HFFc6 (cell line): ENCODE measurements around the gene DHDDS. TPM values are rescaled to one million over a fixed set of nuclear protein-coding genes. Genes with fewer than 3 reads are reported as not detected.

Experiments used
- DNase-seq: peaks from one replicate; pipeline ENCODE4 v3.0.0-alpha.2; 2018
- H3K27ac Mint-ChIP-seq: 2 replicates; pipeline ENCODE4 v1.8.0; 2020; ENCODE audit warnings: mild to moderate bottlenecking, mixed read lengths
- H3K27me3 Mint-ChIP-seq: 2 replicates; pipeline ENCODE4 v1.8.0; 2021; ENCODE audit warnings: mild to moderate bottlenecking, moderate library complexity, mixed read lengths; ENCODE audit not compliant: insufficient read depth
- H3K36me3 Mint-ChIP-seq: 2 replicates; pipeline ENCODE4 v1.8.0; 2021; ENCODE audit warnings: low read depth, mixed read lengths
- H3K4me1 Mint-ChIP-seq: 2 replicates; pipeline ENCODE4 v1.8.0; 2020; ENCODE audit warnings: low read depth, mixed read lengths
- H3K4me3 Mint-ChIP-seq: 2 replicates; pipeline ENCODE4 v1.8.0; 2020; ENCODE audit warnings: mild to moderate bottlenecking, moderate library complexity, mixed read lengths
- H3K9me3 Mint-ChIP-seq: 2 replicates; pipeline ENCODE4 v1.8.0; 2020; ENCODE audit warnings: mild to moderate bottlenecking, mixed read lengths
- total RNA-seq, 6 experiments: library from RNA; stranded (reverse); fragmentation: NEBNext Ultra II Directional; extraction: Animal tissue kit (Norgen Biotek cat#: 25700); gene quantifications; 2 replicates in 1 of 6; 3 replicates in 5 of 6; pipeline ENCODE4 v1.2.3, GENCODE V29; 2021
- TF ChIP-seq, protein P1 (sequence below): fragments of 200-600 bp; sonication (generic); IDR thresholded peaks from 2 replicates; pipeline ENCODE4 v1.5.0; 2021; ENCODE audit warnings: antibody characterized with exemption, mild to moderate bottlenecking

The DHDDS gene
- total RNA-seq, 6 experiments from 2014 or later: 68.3 to 76.1 (median 70.8) TPM

DNA sequence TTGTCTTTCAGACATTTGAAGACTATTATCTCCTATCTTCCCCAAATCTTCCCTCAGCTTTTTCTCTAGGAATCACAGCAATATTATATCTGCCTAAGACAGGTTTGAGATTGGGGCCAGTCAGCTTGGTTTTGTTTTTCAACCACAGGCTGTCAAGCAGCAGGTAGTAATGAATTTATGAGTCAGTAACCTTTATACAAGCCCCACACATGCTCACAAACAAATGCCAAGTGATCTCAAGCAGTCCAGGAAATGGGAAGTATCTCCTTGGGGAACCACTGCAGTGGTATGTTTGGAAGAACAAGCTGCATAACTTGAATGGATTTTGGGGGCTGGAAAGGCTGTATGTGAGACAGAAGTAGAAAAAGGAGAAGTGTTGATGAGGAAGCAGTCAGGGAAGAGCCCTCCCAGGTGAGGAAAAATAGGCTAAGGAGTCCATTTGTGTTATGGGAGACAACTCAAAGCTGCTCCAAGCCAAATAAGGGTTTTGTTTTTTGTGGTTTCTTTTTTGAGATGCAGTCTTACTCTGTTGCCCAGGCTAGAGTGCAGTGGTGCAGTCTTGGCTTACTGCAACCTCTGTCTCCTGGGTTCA lies 2.1 kb downstream of the DHDDS start:
- Mint-ChIP-seq H3K4me3 (peak overlapping the region; percentile 44), H3K9me3 (no peaks in the 10 kb centered on the region), H3K27ac (peak overlapping the region; percentile 26; the same call in 1 of the 2 replicates), H3K27me3 (peaks cover 2% of the 10 kb centered on the region), H3K36me3 (peaks cover 21% of the 10 kb centered on the region), H3K4me1 (peaks cover 14% of the 10 kb centered on the region)
- DNase-seq: no peak
- TF ChIP-seq, protein P1, sequence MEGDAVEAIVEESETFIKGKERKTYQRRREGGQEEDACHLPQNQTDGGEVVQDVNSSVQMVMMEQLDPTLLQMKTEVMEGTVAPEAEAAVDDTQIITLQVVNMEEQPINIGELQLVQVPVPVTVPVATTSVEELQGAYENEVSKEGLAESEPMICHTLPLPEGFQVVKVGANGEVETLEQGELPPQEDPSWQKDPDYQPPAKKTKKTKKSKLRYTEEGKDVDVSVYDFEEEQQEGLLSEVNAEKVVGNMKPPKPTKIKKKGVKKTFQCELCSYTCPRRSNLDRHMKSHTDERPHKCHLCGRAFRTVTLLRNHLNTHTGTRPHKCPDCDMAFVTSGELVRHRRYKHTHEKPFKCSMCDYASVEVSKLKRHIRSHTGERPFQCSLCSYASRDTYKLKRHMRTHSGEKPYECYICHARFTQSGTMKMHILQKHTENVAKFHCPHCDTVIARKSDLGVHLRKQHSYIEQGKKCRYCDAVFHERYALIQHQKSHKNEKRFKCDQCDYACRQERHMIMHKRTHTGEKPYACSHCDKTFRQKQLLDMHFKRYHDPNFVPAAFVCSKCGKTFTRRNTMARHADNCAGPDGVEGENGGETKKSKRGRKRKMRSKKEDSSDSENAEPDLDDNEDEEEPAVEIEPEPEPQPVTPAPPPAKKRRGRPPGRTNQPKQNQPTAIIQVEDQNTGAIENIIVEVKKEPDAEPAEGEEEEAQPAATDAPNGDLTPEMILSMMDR: no peak

DNA sequence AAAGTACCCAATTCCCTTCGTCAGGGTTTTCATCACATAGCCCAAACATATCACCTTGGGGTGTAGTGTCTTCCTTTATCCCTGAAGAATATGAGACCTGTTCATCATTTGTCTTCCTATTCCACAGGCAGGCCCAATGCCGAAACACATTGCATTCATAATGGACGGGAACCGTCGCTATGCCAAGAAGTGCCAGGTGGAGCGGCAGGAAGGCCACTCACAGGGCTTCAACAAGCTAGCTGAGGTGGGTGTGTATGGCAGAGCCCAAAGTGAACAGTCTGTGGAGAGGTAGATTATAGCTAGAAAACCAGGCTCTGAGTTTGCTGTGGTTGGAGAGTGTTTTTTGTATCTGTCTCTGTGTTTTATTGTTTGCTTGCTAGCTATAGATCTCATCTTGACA lies 5.9 kb downstream of the DHDDS start:
- Mint-ChIP-seq H3K9me3 (no peaks in the 10 kb centered on the region), H3K27ac (no peak overlapping the region), H3K36me3 (peaks cover 33% of the 10 kb centered on the region), H3K4me3 (no peak overlapping the region), H3K4me1 (peaks cover 12% of the 10 kb centered on the region), H3K27me3 (no peaks in the 10 kb centered on the region)
- DNase-seq: no peak
- TF ChIP-seq, protein P1: no peak

DNA sequence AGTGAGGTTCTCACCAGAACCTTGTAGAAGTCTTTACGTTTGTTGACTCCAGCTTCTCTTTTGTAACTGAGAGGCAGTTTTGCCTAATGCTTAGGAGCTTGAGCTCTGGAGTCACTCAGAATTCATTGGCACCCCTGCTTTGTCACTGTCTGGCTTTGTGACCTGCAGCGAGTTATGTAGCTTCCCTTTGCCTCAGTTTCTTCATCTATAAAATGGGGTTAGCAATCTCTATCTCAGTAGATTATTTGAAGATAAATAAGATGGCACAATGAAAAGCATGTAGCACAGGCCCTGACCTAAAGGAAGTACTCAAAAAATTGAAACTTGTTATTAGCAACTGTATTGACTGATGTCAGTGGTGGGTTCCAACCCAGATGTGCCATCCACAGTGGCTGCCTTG lies 8.1 kb downstream of the DHDDS start:
- H3K4me3 Mint-ChIP-seq: no peak overlapping the region
- peaks cover 36% of the 10 kb centered on the region for H3K36me3 Mint-ChIP-seq
- no peaks in the 10 kb centered on the region for H3K27me3 Mint-ChIP-seq
- no peak for DNase-seq
- TF ChIP-seq, protein P1: no peak
- H3K27ac Mint-ChIP-seq: no peak overlapping the region
- no peaks in the 10 kb centered on the region for H3K9me3 Mint-ChIP-seq
- no peaks in the 10 kb centered on the region for H3K4me1 Mint-ChIP-seq

DNA sequence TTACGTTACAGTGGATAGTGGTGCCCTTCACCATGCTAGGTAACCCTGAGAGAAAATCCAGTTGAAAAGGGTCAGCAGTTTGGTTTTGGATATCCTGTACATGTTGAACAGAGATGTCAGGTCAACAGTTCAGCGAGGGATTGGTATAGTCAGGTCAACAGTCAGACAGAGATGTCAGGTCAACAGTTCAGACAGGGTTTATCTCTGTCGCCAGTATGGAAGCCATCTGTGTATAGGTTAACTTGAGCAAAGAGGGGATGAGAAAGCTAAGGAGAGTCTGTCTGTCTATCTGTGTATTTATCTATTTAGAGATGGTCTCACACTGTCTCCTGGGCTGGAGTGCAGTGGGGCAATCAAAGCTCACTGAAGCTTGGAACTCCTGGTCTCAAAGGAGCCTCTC lies 17.7 kb downstream of the DHDDS start:
- no peak for DNase-seq
- Mint-ChIP-seq H3K9me3 (no peaks in the 10 kb centered on the region), H3K27me3 (no peaks in the 10 kb centered on the region), H3K4me1 (no peaks in the 10 kb centered on the region), H3K4me3 (no peak overlapping the region), H3K36me3 (peaks cover 24% of the 10 kb centered on the region), H3K27ac (no peak overlapping the region)
- TF ChIP-seq, protein P1: no peak

DNA sequence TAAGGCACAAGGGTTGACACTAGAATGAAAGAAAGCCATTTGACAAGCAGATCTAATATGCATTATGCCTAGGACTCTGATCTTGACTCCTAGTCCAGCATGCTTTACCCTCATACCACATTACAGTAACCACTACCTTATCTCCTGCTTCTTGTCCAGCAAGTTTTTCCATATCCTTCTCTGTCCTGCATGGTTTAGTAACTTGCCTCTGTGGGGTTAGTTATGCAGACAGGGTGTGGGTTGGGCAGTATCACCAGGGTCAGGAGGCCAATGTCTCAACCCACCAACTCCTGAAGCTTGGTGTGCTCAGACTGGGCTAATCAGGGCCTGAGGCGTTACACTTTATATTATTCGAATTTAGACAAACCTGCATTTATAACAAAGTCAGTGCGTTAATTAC lies 18.8 kb downstream of the DHDDS start:
- TF ChIP-seq, protein P1: no peak
- no peak for DNase-seq
- no peaks in the 10 kb centered on the region for H3K9me3 Mint-ChIP-seq
- H3K4me3 Mint-ChIP-seq: no peak overlapping the region
- H3K27me3 Mint-ChIP-seq: no peaks in the 10 kb centered on the region
- peaks cover 24% of the 10 kb centered on the region for H3K36me3 Mint-ChIP-seq
- no peaks in the 10 kb centered on the region for H3K4me1 Mint-ChIP-seq
- H3K27ac Mint-ChIP-seq: no peak overlapping the region
